Panc1 (cell line): ENCODE results near the gene CRELD1. TPM values are rescaled to one million over a fixed set of nuclear protein-coding genes. Genes with fewer than 3 reads are reported as not detected.

Experiments used
- ATAC-seq: fragments of 200-7000 bp; cut with Tn5 transposase; 2 replicates; pipeline ENCODE4 v1.9.1; 2020; ENCODE audit warnings: mild to moderate bottlenecking, moderate library complexity
- BruUV-seq: library from RNA; stranded (reverse); fragments of 400-500 nt; replicated peaks from 2 replicates; lab custom pipeline; 2021; lab: Mats Ljungman, UMichigan
- CTCF ChIA-PET: fragments of 300-600 bp; sonication (Branson Sonifier 250); formaldehyde crosslinking; loops from one replicate; lab custom pipeline; 2022; ENCODE audit warnings: antibody characterized with exemption; lab: Charles Lee
- POLR2A ChIA-PET: fragments of 300-600 bp; sonication (Branson Sonifier 250); formaldehyde crosslinking; loops from one replicate; lab custom pipeline; 2022; ENCODE audit warnings: antibody characterized with exemption; lab: Charles Lee
- DNase-seq: peaks from one replicate; pipeline ENCODE4 v3.0.0-alpha.2; 2010; ENCODE audit warnings: low read depth, low spot score
- H3K27ac ChIP-seq: 2 replicates; pipeline ENCODE4 v1.5.1; 2011; ENCODE audit warnings: mild to moderate bottlenecking, low read length, inconsistent platforms
- H3K27me3 ChIP-seq: fragments of 200-500 bp; sonication (Bioruptor generic); 2 replicates; pipeline ENCODE4 v1.6.0; 2014; ENCODE audit warnings: low read length, inconsistent platforms; ENCODE audit not compliant: control insufficient read depth, insufficient read depth
- H3K36me3 ChIP-seq: fragments of 200-500 bp; sonication (Bioruptor generic); 2 replicates; pipeline ENCODE4 v1.5.1; 2014; ENCODE audit warnings: inconsistent platforms, mild to moderate bottlenecking, low read length, moderate library complexity; ENCODE audit not compliant: control insufficient read depth, insufficient read depth
- H3K4me1 ChIP-seq: 2 replicates; pipeline ENCODE4 v1.5.1; 2011; ENCODE audit warnings: inconsistent platforms, mild to moderate bottlenecking, low read length, moderate library complexity; ENCODE audit not compliant: control insufficient read depth, insufficient read depth
- H3K4me3 ChIP-seq, 2 experiments: 2 replicates each; pipeline ENCODE4 v1.5.1; 2011 to 2012; ENCODE audit warnings: low read depth in 2 of 2, low read length in 2 of 2, mild to moderate bottlenecking in 2 of 2, inconsistent platforms in 1 of 2, moderate library complexity in 1 of 2
- H3K9me3 ChIP-seq: fragments of 200-500 bp; sonication (Bioruptor generic); 2 replicates; pipeline ENCODE4 v1.5.1; 2014; ENCODE audit warnings: low read depth, mild to moderate bottlenecking, inconsistent platforms, low read length, moderate library complexity; ENCODE audit not compliant: control insufficient read depth, insufficient read depth
- POLR2AphosphoS5 ChIP-seq: IDR thresholded peaks from 2 replicates; pipeline ENCODE4 v1.6.1; 2012; ENCODE audit warnings: mild to moderate bottlenecking, low read depth, low read length, moderate library complexity
- SIN3A ChIP-seq: IDR thresholded peaks from 2 replicates; pipeline ENCODE4 v1.6.1; 2012; ENCODE audit warnings: low read depth, mild to moderate bottlenecking, low read length, moderate library complexity, borderline replicate concordance; ENCODE audit not compliant: insufficient read depth
- TCF7L2 ChIP-seq: IDR thresholded peaks from 2 replicates; pipeline ENCODE4 v1.6.1; 2011; ENCODE audit warnings: mild to moderate bottlenecking, low read depth, low read length, inconsistent platforms
- in situ Hi-C: cut with HindIII; loops from 2 replicates; pipeline ENCODE4 v1.10.0; 2016; ENCODE audit warnings: low sequenced_read_pairs, low pct_unique_long_range_greater_than_20kb
- intact Hi-C: fragments of 100-400 bp; cut with micrococcal nuclease; formaldehyde crosslinking; loops from one replicate; pipeline ENCODE4 v1.10.0; 2022; ENCODE audit not compliant: unreplicated experiment
- total RNA-seq: library from RNA; stranded (reverse); gene quantifications from one replicate; pipeline ENCODE4 v1.2.1, GENCODE V29; 2021; ENCODE audit not compliant: unreplicated experiment
- TF ChIP-seq, protein P1 (sequence below): fragments of 450-650 bp; IDR thresholded peaks from 2 replicates; pipeline ENCODE4 v1.5.1; 2017; ENCODE audit warnings: mild to moderate bottlenecking
- TF ChIP-seq, protein P2 (sequence below), 2 experiments: IDR thresholded peaks; 2 replicates each; pipeline ENCODE4 v1.6.1; 2011 to 2012; ENCODE audit warnings: low read depth in 2 of 2, control low read depth in 1 of 2, low read length in 1 of 2, mild to moderate bottlenecking in 1 of 2, moderate library complexity in 1 of 2; ENCODE audit not compliant: insufficient read depth in 1 of 2

The CRELD1 gene
- total RNA-seq, 1 experiment from 2014 or later: 15.4 TPM

DNA sequence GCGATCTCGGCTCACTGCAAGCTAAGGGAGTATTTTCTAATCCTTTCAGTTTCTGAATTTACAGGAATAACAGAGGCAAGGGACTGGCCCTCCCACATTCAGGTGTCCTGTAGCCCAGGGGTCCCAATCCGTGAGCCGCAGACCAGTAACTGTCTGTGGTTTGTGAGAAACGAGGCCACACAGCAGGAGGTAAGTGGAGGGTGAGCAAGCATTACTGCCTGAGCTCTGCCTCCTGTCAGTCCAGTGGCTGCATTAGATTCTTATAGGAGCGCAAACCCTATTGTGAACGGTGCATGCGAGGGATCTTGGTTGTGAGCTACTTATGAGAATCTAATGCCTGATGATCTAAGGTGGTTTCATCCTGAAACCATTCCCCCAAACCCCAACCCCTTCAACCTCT lies 21.8 kb upstream of the CRELD1 start:
- intact Hi-C loops: no loop called here

DNA sequence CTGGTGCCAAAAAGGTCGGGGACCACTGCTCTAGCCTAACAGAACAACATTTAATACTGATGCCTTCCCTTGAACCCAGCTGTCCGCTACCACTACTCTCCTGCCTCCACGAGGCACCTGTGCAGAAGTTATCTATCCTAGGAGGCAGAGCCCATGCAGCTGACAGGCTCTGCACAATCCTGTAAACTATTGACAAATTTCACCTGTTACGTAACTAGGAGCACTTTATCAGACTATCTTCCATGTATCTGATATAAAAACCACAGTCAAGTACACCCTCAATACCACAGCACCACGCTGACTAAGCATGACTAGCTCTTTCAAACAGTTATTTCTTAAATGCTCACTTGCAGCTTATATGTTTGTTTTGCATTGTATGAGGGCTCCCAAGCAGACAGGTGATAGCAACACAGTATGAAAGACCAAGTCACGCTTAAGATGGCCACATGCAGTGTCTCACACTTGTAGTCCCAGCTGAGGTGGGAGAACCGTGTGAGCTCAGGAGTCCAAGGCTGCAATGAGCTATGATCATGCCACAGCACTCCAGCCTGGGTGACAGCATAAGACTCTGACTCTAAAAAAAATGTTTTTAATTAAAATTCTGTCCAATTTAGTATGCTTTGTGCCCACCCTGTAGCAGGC lies 21.2 kb upstream of the CRELD1 start:
- no TSS peak for BruUV-seq
- Histone ChIP-seq H3K36me3 (no peaks in the 10 kb centered on the region), H3K27me3 (no peaks in the 10 kb centered on the region), H3K9me3 (no peaks in the 10 kb centered on the region), H3K4me1 (peaks cover 22% of the 10 kb centered on the region), H3K27ac (no peak overlapping the region), H3K4me3 (no peak overlapping the region)
- DNase-seq (no peak), ATAC-seq (no peak)
- ChIA-PET CTCF (interaction anchor here (0.6 kb wide), 1 partner anchor 53 kb away, joined by 3 read pairs; no protein-coding TSS in a partner anchor), POLR2A (interaction anchor here (0.6 kb wide), 1 partner anchor 19 kb away, joined by 3 read pairs; no protein-coding TSS in a partner anchor)
- TF ChIP-seq, protein P1, sequence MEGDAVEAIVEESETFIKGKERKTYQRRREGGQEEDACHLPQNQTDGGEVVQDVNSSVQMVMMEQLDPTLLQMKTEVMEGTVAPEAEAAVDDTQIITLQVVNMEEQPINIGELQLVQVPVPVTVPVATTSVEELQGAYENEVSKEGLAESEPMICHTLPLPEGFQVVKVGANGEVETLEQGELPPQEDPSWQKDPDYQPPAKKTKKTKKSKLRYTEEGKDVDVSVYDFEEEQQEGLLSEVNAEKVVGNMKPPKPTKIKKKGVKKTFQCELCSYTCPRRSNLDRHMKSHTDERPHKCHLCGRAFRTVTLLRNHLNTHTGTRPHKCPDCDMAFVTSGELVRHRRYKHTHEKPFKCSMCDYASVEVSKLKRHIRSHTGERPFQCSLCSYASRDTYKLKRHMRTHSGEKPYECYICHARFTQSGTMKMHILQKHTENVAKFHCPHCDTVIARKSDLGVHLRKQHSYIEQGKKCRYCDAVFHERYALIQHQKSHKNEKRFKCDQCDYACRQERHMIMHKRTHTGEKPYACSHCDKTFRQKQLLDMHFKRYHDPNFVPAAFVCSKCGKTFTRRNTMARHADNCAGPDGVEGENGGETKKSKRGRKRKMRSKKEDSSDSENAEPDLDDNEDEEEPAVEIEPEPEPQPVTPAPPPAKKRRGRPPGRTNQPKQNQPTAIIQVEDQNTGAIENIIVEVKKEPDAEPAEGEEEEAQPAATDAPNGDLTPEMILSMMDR: no peak
- TF ChIP-seq SIN3A (no peak), TCF7L2 (no peak), POLR2AphosphoS5 (no peak)
- TF ChIP-seq, protein P2, sequence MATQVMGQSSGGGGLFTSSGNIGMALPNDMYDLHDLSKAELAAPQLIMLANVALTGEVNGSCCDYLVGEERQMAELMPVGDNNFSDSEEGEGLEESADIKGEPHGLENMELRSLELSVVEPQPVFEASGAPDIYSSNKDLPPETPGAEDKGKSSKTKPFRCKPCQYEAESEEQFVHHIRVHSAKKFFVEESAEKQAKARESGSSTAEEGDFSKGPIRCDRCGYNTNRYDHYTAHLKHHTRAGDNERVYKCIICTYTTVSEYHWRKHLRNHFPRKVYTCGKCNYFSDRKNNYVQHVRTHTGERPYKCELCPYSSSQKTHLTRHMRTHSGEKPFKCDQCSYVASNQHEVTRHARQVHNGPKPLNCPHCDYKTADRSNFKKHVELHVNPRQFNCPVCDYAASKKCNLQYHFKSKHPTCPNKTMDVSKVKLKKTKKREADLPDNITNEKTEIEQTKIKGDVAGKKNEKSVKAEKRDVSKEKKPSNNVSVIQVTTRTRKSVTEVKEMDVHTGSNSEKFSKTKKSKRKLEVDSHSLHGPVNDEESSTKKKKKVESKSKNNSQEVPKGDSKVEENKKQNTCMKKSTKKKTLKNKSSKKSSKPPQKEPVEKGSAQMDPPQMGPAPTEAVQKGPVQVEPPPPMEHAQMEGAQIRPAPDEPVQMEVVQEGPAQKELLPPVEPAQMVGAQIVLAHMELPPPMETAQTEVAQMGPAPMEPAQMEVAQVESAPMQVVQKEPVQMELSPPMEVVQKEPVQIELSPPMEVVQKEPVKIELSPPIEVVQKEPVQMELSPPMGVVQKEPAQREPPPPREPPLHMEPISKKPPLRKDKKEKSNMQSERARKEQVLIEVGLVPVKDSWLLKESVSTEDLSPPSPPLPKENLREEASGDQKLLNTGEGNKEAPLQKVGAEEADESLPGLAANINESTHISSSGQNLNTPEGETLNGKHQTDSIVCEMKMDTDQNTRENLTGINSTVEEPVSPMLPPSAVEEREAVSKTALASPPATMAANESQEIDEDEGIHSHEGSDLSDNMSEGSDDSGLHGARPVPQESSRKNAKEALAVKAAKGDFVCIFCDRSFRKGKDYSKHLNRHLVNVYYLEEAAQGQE (IDR thresholded peaks at IDR 0.05; ENCODE audit: insufficient read depth in 1 of 2, low read depth in 2 of 2, low read length in 1 of 2): no peak
- in situ Hi-C loops (no loop called here), intact Hi-C loops (no loop called here)

More for the DNA sequence above, 21.8 kb upstream of the CRELD1 start:
- Histone ChIP-seq H3K4me3 (no peak overlapping the region), H3K36me3 (no peaks in the 10 kb centered on the region), H3K27ac (no peak overlapping the region), H3K4me1 (peaks cover 19% of the 10 kb centered on the region), H3K9me3 (no peaks in the 10 kb centered on the region), H3K27me3 (no peaks in the 10 kb centered on the region)
- no peak for DNase-seq
- BruUV-seq: no TSS peak
- no peak for ATAC-seq
- TF ChIP-seq, protein P1: no peak
- POLR2A ChIA-PET: interaction anchor here (0.6 kb wide), 1 partner anchor 20 kb away, joined by 3 read pairs; no protein-coding TSS in a partner anchor
- in situ Hi-C loops: no loop called here
- CTCF ChIA-PET: no interaction called here
